Measurements from ENCODE around the gene SHC2. TPM values are rescaled to one million over a fixed set of nuclear protein-coding genes. Genes with fewer than 3 reads are reported as not detected.
"Not testable (repeated sequence)": the region's sequence is repeated elsewhere in the genome, so short reads cannot be mapped to it uniquely, and the experiment has no call there.

Gene SHC2
- total RNA-seq, 2 experiments from 2014 or later, result 0.36 to 0.42 TPM

DNA sequence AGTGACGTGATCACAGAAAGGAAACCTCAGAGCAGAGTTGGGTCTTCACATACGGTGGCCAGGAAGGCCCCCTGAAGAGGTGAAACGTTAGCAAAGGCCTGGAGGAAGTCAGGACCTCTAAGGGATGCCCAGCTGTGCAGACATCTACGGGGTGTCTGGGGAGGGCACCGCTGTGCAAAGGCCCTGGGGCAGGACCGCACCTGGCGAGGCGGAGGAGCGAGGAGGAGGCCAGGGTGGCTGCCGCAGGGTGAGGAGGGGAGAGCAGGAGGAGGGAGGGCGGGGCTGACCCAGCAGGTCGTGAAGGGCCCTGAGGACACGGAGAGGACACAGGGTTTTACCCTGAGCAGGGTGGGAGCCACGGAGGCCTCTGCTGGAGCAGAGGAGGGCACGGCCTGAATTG lies 23.7 kb upstream of the SHC2 start:
- H3K27ac ChIP-seq (ENCODE audit: low read depth in 1 of 2, low read length in 2 of 2), result no peak overlapping the region
- H3K4me1 ChIP-seq (ENCODE audit: insufficient read depth, low read length), result peaks cover 16% of the 10 kb centered on the region
- H3K9me3 Mint-ChIP-seq, result no peaks in the 10 kb centered on the region
- peaks cover 9% of the 10 kb centered on the region for H3K4me1 Mint-ChIP-seq (ENCODE audit: low read depth)
- peaks cover 5 to 31% of the 10 kb centered on the region in 2 experiments for H3K9me3 ChIP-seq (ENCODE audit: control insufficient read depth in 1 of 2, insufficient read depth in 1 of 2, low read length in 2 of 2)
- POLR2A ChIA-PET, result no interaction called here
- no peak overlapping the region for H3K4me3 Mint-ChIP-seq
- no peak overlapping the region for H3K27ac Mint-ChIP-seq
- H3K36me3 Mint-ChIP-seq (ENCODE audit: low read depth), result peaks cover 10% of the 10 kb centered on the region
- ATAC-seq (ENCODE audit: poor library complexity) (no peak), DNase-seq (no peak)
- H3K27me3 ChIP-seq (ENCODE audit: control insufficient read depth in 1 of 2, insufficient read depth in 2 of 2, low read length in 2 of 2), result peaks cover 10 to 11% of the 10 kb centered on the region in 2 experiments
- TF ChIP-seq CTCF (IDR thresholded peaks at IDR 0.05), result no peak
- peaks cover 25% of the 10 kb centered on the region for H3K27me3 Mint-ChIP-seq
- CTCF ChIA-PET, result no interaction called here
- no peak overlapping the region for H3K4me3 ChIP-seq (ENCODE audit: low read length)
- H3K36me3 ChIP-seq (ENCODE audit: insufficient read depth, low read length), result no peaks in the 10 kb centered on the region
- intact Hi-C loops (cut with DNase I, micrococcal nuclease), result no loop called here

DNA sequence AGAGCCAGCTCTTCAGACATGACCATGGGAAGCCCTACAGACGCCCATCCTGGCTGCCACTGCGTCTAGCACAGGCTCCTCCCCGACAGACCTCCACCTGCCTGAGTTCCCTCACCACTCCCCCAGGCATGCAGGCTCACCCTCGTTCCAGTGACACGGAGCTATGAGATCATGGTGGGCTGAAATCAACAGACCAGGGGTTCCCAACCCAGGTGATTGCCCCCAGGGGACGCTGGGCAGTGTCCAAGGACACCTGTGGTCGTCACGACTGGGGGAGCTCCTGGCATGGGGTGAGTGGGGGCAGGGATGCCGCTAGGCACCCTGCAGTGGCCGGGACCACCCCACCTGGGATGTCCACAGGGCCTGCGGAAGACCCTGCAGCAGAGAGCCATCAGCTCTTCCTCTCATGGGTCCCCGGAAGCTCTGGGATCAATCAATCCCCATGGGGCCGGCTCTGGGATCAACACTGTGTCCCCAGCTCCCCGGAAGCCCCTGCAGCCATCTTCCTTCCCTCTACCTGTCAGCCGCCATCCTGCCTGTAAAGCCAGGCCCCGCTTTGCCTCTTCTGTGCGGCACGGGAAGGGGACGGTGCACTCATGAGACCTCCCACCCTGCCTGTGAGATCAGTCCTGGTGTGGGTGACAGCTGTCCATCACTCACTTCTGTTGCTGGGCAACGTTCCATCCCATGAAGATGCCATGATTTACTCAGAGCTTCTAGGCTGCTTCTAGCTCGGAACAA lies 22.7 kb upstream of the SHC2 start:
- DNase-seq (no peak), ATAC-seq (ENCODE audit: poor library complexity) (no peak)
- peaks cover 5 to 31% of the 10 kb centered on the region in 2 experiments for H3K9me3 ChIP-seq (ENCODE audit: control insufficient read depth in 1 of 2, insufficient read depth in 1 of 2, low read length in 2 of 2)
- intact Hi-C loops (cut with DNase I, micrococcal nuclease), result no loop called here
- H3K4me3 ChIP-seq (ENCODE audit: low read length), result no peak overlapping the region
- peaks cover 9% of the 10 kb centered on the region for H3K4me1 Mint-ChIP-seq (ENCODE audit: low read depth)
- H3K9me3 Mint-ChIP-seq, result no peaks in the 10 kb centered on the region
- no peak overlapping the region for H3K27ac ChIP-seq (ENCODE audit: low read depth in 1 of 2, low read length in 2 of 2)
- peak overlapping the region; percentile 64 for H3K27ac Mint-ChIP-seq
- ChIA-PET POLR2A (no interaction called here), CTCF (no interaction called here)
- peaks cover 10% of the 10 kb centered on the region for H3K36me3 Mint-ChIP-seq (ENCODE audit: low read depth)
- peak overlapping the region; percentile 63 for H3K4me3 Mint-ChIP-seq
- H3K4me1 ChIP-seq (ENCODE audit: insufficient read depth, low read length), result peaks cover 11% of the 10 kb centered on the region
- peaks cover 25% of the 10 kb centered on the region for H3K27me3 Mint-ChIP-seq
- H3K36me3 ChIP-seq (ENCODE audit: insufficient read depth, low read length), result no peaks in the 10 kb centered on the region
- peaks cover 10 to 11% of the 10 kb centered on the region in 2 experiments for H3K27me3 ChIP-seq (ENCODE audit: control insufficient read depth in 1 of 2, insufficient read depth in 2 of 2, low read length in 2 of 2)
- TF ChIP-seq CTCF (IDR thresholded peaks at IDR 0.05), result no peak

DNA sequence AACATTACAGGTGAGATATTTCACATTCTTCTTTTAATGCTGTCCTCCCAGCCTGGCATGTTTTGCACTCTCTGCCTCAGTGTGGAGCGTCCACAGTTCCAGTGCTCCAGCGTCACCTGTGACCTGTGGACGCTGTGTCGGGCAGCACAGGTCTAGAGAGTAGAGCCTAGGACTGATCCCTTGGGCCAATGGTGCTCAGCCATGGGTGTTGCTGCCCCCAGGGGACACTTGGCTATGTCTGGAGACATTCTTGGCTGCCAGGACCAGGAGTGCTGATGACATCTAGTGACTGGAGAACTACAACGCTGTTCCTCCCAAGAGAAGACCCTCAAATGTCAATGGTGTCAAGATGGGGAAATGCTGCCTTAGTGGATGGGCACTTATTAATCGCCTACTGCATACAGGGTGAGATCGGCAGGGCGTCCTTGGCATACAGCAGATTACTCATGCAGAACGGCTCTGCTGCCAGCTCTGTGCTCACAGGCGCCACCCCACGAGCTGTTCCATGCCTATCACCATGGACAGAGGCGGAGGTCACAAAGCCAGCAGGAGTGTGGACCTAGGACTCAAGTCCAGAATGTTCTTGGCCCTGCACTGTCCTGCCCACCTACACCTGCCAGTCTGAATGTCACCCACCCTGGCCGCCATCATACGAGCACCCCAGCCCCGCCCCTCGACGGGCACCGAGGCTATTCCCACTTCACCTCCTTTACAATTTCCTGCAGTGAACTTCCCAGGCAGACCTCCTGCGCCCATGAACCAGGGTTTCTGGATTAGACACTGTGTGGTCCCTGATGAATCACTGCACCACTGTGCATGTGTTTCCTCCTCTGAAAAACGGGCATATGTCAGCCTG lies 21.6 kb upstream of the SHC2 start:
- Mint-ChIP-seq H3K4me1 (ENCODE audit: low read depth) (peaks cover 9% of the 10 kb centered on the region), H3K36me3 (ENCODE audit: low read depth) (peaks cover 10% of the 10 kb centered on the region), H3K27ac (peak overlapping the region; percentile 68), H3K27me3 (peaks cover 25% of the 10 kb centered on the region), H3K9me3 (no peaks in the 10 kb centered on the region), H3K4me3 (peak overlapping the region; percentile 35)
- Histone ChIP-seq H3K27me3 (ENCODE audit: control insufficient read depth in 1 of 2, insufficient read depth in 2 of 2, low read length in 2 of 2) (peaks cover 10 to 11% of the 10 kb centered on the region in 2 experiments), H3K9me3 (ENCODE audit: control insufficient read depth in 1 of 2, insufficient read depth in 1 of 2, low read length in 2 of 2) (peaks cover 5 to 31% of the 10 kb centered on the region in 2 experiments), H3K36me3 (ENCODE audit: insufficient read depth, low read length) (no peaks in the 10 kb centered on the region), H3K27ac (ENCODE audit: low read depth in 1 of 2, low read length in 2 of 2) (no peak overlapping the region), H3K4me1 (ENCODE audit: insufficient read depth, low read length) (peaks cover 5% of the 10 kb centered on the region), H3K4me3 (ENCODE audit: low read length) (no peak overlapping the region)
- DNase-seq (no peak), ATAC-seq (ENCODE audit: poor library complexity) (no peak)
- CTCF ChIA-PET, result interaction anchor here (1.5 kb wide), 1 partner anchor 24 kb away, joined by 3 read pairs; no protein-coding TSS in a partner anchor
- intact Hi-C loops (cut with DNase I, micrococcal nuclease), result no loop called here
- POLR2A ChIA-PET, result interaction anchor here (1.1 kb wide), 1 partner anchor 28 kb away, joined by 3 read pairs; no protein-coding TSS in a partner anchor
- TF ChIP-seq CTCF (IDR thresholded peaks at IDR 0.05), result no peak

GRCh38 chr19:481100-481499 lies 20.3 kb upstream of the SHC2 start:
- intact Hi-C loops (cut with DNase I, micrococcal nuclease); H3K9me3 Mint-ChIP-seq; H3K4me3 ChIP-seq (ENCODE audit: low read length); H3K4me1 ChIP-seq (ENCODE audit: insufficient read depth, low read length); H3K27ac Mint-ChIP-seq; H3K4me3 Mint-ChIP-seq; ATAC-seq (ENCODE audit: poor library complexity); H3K4me1 Mint-ChIP-seq (ENCODE audit: low read depth); H3K36me3 ChIP-seq (ENCODE audit: insufficient read depth, low read length); H3K27ac ChIP-seq (ENCODE audit: low read depth in 1 of 2, low read length in 2 of 2); DNase-seq: not testable (repeated sequence)
- Mint-ChIP-seq H3K36me3 (ENCODE audit: low read depth) (peaks cover 10% of the 10 kb centered on the region), H3K27me3 (peaks cover 21% of the 10 kb centered on the region)
- CTCF ChIA-PET, result interaction anchor here (1.5 kb wide), 1 partner anchor 25 kb away, joined by 3 read pairs; no protein-coding TSS in a partner anchor
- POLR2A ChIA-PET, result interaction anchor here (1.1 kb wide), 1 partner anchor 30 kb away, joined by 3 read pairs; no protein-coding TSS in a partner anchor
- H3K27me3 ChIP-seq (ENCODE audit: control insufficient read depth in 1 of 2, insufficient read depth in 2 of 2, low read length in 2 of 2), result peaks cover 9 to 10% of the 10 kb centered on the region in 2 experiments
- H3K9me3 ChIP-seq (ENCODE audit: control insufficient read depth in 1 of 2, insufficient read depth in 1 of 2, low read length in 2 of 2), result peaks cover 5 to 31% of the 10 kb centered on the region in 2 experiments

Measured in CD4-positive, alpha-beta T cell (primary cell).